22Rv1 (cell line): Measurements from ENCODE around the gene SFXN3.

Experiments used
- CTCF ChIP-seq: fragments of 450-650 bp; IDR thresholded peaks from 2 replicates; pipeline ENCODE4 v1.5.1; 2017; ENCODE audit warnings: mild to moderate bottlenecking
- ZFX ChIP-seq: fragments of 450-650 bp; IDR thresholded peaks from 2 replicates; pipeline ENCODE4 v1.6.1; 2017; ENCODE audit warnings: antibody characterized with exemption, borderline replicate concordance

DNA sequence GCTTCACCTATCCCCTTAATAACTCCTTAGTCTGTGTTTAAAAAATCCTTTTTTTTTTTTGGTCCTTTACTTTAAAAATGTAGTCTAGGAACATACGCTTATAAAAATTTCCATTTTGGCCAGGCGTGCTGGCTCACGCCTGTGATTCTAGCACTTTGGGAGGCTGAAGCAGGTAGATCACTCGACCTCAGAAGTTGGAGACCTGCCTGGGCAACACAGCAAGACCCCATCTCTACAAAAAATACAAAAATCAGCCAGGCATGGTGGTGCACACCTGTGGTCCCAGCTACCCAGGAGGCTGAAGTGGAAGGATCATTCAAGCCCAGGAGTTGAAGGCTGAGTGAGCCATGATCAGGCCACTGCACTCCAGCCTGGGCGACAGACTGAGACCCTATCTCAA lies 45.6 kb downstream of the SFXN3 start:
- TF ChIP-seq CTCF = no peak
- no peak for TF ChIP-seq ZFX
